ENCODE data around the gene MARCHF3. TPM values are rescaled to one million over a fixed set of nuclear protein-coding genes. Genes with fewer than 3 reads are reported as not detected.
"Not testable (repeated sequence)": the region's sequence is repeated elsewhere in the genome, so short reads cannot be mapped to it uniquely, and the experiment has no call there.

MARCHF3 gene
- total RNA-seq, 1 experiment from 2014 or later = 16.1 TPM

- H3K36me3 Mint-ChIP-seq (ENCODE audit: insufficient read depth, unreplicated experiment) = peaks cover under 1% of the 10 kb centered on the region
- peaks cover 2% of the 10 kb centered on the region for H3K9me3 Mint-ChIP-seq (ENCODE audit: low read depth, unreplicated experiment)
- BruUV-seq (replicated peaks) = no TSS peak
- CTCF ChIA-PET = interaction anchor here (0.6 kb wide), 1 partner anchor 79 kb away, joined by 5 read pairs; no protein-coding TSS in a partner anchor
- no peak for DNase-seq
- no peaks in the 10 kb centered on the region for H3K27me3 Mint-ChIP-seq (ENCODE audit: unreplicated experiment)
- no peak overlapping the region for H3K27ac Mint-ChIP-seq (ENCODE audit: unreplicated experiment)
- H3K4me3 Mint-ChIP-seq (ENCODE audit: low read depth, unreplicated experiment) = no peak overlapping the region
- TF ChIP-seq CTCF (IDR thresholded peaks at IDR 0.05; ENCODE audit: unreplicated experiment) = no peak
- intact Hi-C loops (cut with micrococcal nuclease; ENCODE audit: unreplicated experiment) = no loop called here
- H3K4me1 Mint-ChIP-seq (ENCODE audit: low read depth, unreplicated experiment) = no peaks in the 10 kb centered on the region
These were observed 129.6 kb downstream of the MARCHF3 start for GRCh38 chr5:126900796-126901195.

GRCh38 chr5:126899476-126899875, 130.9 kb downstream of the MARCHF3 start:
- no peak overlapping the region for H3K27ac Mint-ChIP-seq (ENCODE audit: unreplicated experiment)
- peaks cover 9% of the 10 kb centered on the region for H3K9me3 Mint-ChIP-seq (ENCODE audit: low read depth, unreplicated experiment)
- no TSS peak for BruUV-seq (replicated peaks)
- CTCF ChIA-PET = interaction anchor here (1.2 kb wide), 1 partner anchor 18 kb away, joined by 3 read pairs; no protein-coding TSS in a partner anchor
- H3K4me3 Mint-ChIP-seq (ENCODE audit: low read depth, unreplicated experiment) = no peak overlapping the region
- H3K27me3 Mint-ChIP-seq (ENCODE audit: unreplicated experiment) = no peaks in the 10 kb centered on the region
- no peak for TF ChIP-seq CTCF (IDR thresholded peaks at IDR 0.05; ENCODE audit: unreplicated experiment)
- H3K4me1 Mint-ChIP-seq (ENCODE audit: low read depth, unreplicated experiment) = no peaks in the 10 kb centered on the region
- peaks cover 4% of the 10 kb centered on the region for H3K36me3 Mint-ChIP-seq (ENCODE audit: insufficient read depth, unreplicated experiment)
- intact Hi-C loops (cut with micrococcal nuclease; ENCODE audit: unreplicated experiment) = no loop called here
- no peak for DNase-seq

- no peak for TF ChIP-seq CTCF (IDR thresholded peaks at IDR 0.05; ENCODE audit: unreplicated experiment)
- Mint-ChIP-seq H3K4me3 (ENCODE audit: low read depth, unreplicated experiment) (no peak overlapping the region), H3K27me3 (ENCODE audit: unreplicated experiment) (no peaks in the 10 kb centered on the region), H3K27ac (ENCODE audit: unreplicated experiment) (no peak overlapping the region), H3K9me3 (ENCODE audit: low read depth, unreplicated experiment) (peaks cover 11% of the 10 kb centered on the region), H3K4me1 (ENCODE audit: low read depth, unreplicated experiment) (no peaks in the 10 kb centered on the region), H3K36me3 (ENCODE audit: insufficient read depth, unreplicated experiment) (peaks cover 4% of the 10 kb centered on the region)
- no TSS peak for BruUV-seq (replicated peaks)
- CTCF ChIA-PET = no interaction called here
- intact Hi-C loops (cut with micrococcal nuclease; ENCODE audit: unreplicated experiment) = no loop called here
- no peak for DNase-seq
These were observed 132.3 kb downstream of the MARCHF3 start for GRCh38 chr5:126897851-126898630.

GRCh38 chr5:126896170-126896702, 134.1 kb downstream of the MARCHF3 start:
- CTCF ChIA-PET = no interaction called here
- Mint-ChIP-seq H3K27ac (ENCODE audit: unreplicated experiment) (no peak overlapping the region), H3K36me3 (ENCODE audit: insufficient read depth, unreplicated experiment) (peaks cover 4% of the 10 kb centered on the region), H3K4me1 (ENCODE audit: low read depth, unreplicated experiment) (no peaks in the 10 kb centered on the region), H3K27me3 (ENCODE audit: unreplicated experiment) (no peaks in the 10 kb centered on the region), H3K4me3 (ENCODE audit: low read depth, unreplicated experiment) (no peak overlapping the region), H3K9me3 (ENCODE audit: low read depth, unreplicated experiment) (peaks cover 10% of the 10 kb centered on the region)
- BruUV-seq (replicated peaks) = no TSS peak
- DNase-seq = no peak
- no peak for TF ChIP-seq CTCF (IDR thresholded peaks at IDR 0.05; ENCODE audit: unreplicated experiment)
- intact Hi-C loops (cut with micrococcal nuclease; ENCODE audit: unreplicated experiment) = no loop called here

GRCh38 chr5:126895712-126896111, 134.6 kb downstream of the MARCHF3 start:
- H3K4me1 Mint-ChIP-seq (ENCODE audit: low read depth, unreplicated experiment); BruUV-seq (replicated peaks); H3K9me3 Mint-ChIP-seq (ENCODE audit: low read depth, unreplicated experiment); H3K36me3 Mint-ChIP-seq (ENCODE audit: insufficient read depth, unreplicated experiment); H3K27ac Mint-ChIP-seq (ENCODE audit: unreplicated experiment); H3K27me3 Mint-ChIP-seq (ENCODE audit: unreplicated experiment); CTCF ChIA-PET; DNase-seq; H3K4me3 Mint-ChIP-seq (ENCODE audit: low read depth, unreplicated experiment); intact Hi-C loops (cut with micrococcal nuclease; ENCODE audit: unreplicated experiment): not testable (repeated sequence)

GRCh38 chr5:126890414-126890813, 139.9 kb downstream of the MARCHF3 start:
- CTCF ChIA-PET; H3K9me3 Mint-ChIP-seq (ENCODE audit: low read depth, unreplicated experiment); BruUV-seq (replicated peaks); H3K27me3 Mint-ChIP-seq (ENCODE audit: unreplicated experiment); intact Hi-C loops (cut with micrococcal nuclease; ENCODE audit: unreplicated experiment); H3K36me3 Mint-ChIP-seq (ENCODE audit: insufficient read depth, unreplicated experiment); DNase-seq; H3K4me1 Mint-ChIP-seq (ENCODE audit: low read depth, unreplicated experiment); H3K4me3 Mint-ChIP-seq (ENCODE audit: low read depth, unreplicated experiment); H3K27ac Mint-ChIP-seq (ENCODE audit: unreplicated experiment): not testable (repeated sequence)

All from Calu3 (cell line).